ENCODE measurements around the gene DNAJC21.
"Not testable (repeated sequence)": the region's sequence is repeated elsewhere in the genome, so short reads cannot be mapped to it uniquely, and the experiment has no call there.

The DNAJC21 gene

GRCh38 chr5:34929134-34929719 lies at the start of gene DNAJC21:
TSS of gene DNAJC21 (plus strand) at chr5:34929559. CDS start at chr5:34929820, 261 bp downstream.
- DNase-seq (ENCODE audit: low spot score) = peak; percentile 94

GRCh38 chr5:34881246-34881645 lies 48.1 kb upstream of the DNAJC21 start:
- no peak for DNase-seq (ENCODE audit: low spot score)

- DNase-seq (ENCODE audit: low spot score) = no peak
These were observed 42.8 kb upstream of the DNAJC21 start for GRCh38 chr5:34886392-34887119.

DNA sequence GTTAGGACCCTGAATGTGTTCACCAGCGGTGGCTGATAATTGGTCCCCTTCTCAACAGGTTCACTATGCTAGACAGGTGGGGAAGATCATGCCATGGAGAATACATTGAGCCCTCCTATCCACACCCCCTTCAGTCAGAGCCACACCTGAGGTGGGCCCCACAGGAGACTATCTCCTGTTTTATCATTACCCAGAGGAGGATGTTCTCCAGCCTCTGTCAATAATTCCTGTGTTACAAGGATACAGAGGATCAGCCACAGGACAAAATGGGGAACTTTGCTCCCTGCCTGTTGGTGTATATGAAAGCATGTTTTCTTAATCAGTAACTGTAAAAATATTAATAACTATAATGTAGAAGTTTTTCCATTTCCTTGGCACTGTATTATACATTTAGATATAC lies 40.0 kb upstream of the DNAJC21 start:
- no peak for DNase-seq (ENCODE audit: low spot score)

DNA sequence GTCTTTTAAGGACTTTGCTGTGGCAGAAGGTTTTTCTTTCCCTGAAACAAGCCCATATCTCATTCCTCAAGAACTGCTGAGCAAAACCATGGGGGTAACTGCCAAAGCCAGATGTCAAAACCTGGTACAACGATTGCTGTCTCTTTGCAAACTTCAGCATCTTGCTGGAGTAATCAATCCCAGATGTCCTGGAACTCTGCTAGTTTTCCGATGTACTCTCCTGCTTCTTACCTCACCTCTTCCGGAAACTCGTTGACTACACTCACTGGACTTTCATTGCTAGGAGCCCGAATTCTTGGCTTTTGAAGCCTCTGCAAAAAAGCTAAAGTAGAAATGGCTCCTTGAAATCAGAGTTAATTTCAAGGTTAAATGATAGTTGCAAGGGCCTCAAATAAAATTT lies 37.4 kb upstream of the DNAJC21 start:
- no peak for DNase-seq (ENCODE audit: low spot score)

GRCh38 chr5:34892414-34892813 lies 36.9 kb upstream of the DNAJC21 start:
- no peak for DNase-seq (ENCODE audit: low spot score)

GRCh38 chr5:34894716-34895115 lies 34.6 kb upstream of the DNAJC21 start:
- DNase-seq (ENCODE audit: low spot score) = no peak

GRCh38 chr5:34895641-34896419 lies 33.5 kb upstream of the DNAJC21 start:
- DNase-seq (ENCODE audit: low spot score) = no peak

DNA sequence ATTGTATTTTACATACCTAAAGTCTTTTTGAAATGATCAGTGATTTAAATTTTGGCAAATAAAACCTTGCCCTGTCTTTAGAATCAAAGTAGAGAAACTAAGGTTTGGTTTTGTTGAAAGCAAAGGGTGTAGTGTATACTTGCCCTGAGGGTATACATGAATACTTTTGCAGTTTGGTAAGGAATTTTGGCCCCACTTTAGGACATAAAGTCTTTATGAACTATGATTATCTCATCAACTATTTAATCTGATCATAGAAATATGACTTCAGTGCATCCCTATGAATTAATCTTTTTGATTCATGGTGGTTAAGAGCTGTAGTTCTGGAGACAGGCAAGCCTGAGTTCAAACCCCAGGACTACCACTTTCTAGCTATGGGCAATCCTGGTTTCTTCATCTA lies 31.7 kb upstream of the DNAJC21 start:
- DNase-seq (ENCODE audit: low spot score) = no peak

- peak; percentile 59 for DNase-seq (ENCODE audit: low spot score)
These were observed 31.0 kb upstream of the DNAJC21 start for GRCh38 chr5:34898258-34898895.

DNA sequence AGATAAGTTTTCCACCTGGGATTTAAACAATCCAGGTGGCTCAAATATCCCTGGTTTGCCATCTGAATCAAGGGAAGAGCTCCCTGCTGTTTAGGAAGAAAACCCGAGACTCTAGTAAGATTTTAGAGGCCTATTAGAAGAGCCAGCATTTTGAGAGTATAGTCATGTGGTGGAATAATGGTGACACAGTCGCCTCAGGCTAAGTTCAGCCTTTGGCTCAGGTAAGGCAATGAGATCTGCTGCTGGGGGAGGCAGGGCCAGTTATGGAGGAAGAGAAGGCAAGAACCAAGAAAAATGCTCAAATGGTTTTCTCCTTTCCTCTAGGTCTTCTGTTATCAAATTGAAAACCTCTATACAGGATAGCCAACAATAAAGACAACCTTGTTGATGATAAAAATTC lies 30.3 kb upstream of the DNAJC21 start:
- no peak for DNase-seq (ENCODE audit: low spot score)

- DNase-seq (ENCODE audit: low spot score) = no peak
These were observed 28.7 kb upstream of the DNAJC21 start for GRCh38 chr5:34900652-34901051.

GRCh38 chr5:34903260-34903659 lies 26.1 kb upstream of the DNAJC21 start:
- no peak for DNase-seq (ENCODE audit: low spot score)

GRCh38 chr5:34905564-34905963 lies 23.8 kb upstream of the DNAJC21 start:
- DNase-seq (ENCODE audit: low spot score) = no peak

- DNase-seq (ENCODE audit: low spot score) = no peak
These were observed 16.3 kb upstream of the DNAJC21 start for GRCh38 chr5:34913072-34913471.

GRCh38 chr5:34914671-34915138 lies 14.7 kb upstream of the DNAJC21 start:
- peak; percentile 49 for DNase-seq (ENCODE audit: low spot score)

DNA sequence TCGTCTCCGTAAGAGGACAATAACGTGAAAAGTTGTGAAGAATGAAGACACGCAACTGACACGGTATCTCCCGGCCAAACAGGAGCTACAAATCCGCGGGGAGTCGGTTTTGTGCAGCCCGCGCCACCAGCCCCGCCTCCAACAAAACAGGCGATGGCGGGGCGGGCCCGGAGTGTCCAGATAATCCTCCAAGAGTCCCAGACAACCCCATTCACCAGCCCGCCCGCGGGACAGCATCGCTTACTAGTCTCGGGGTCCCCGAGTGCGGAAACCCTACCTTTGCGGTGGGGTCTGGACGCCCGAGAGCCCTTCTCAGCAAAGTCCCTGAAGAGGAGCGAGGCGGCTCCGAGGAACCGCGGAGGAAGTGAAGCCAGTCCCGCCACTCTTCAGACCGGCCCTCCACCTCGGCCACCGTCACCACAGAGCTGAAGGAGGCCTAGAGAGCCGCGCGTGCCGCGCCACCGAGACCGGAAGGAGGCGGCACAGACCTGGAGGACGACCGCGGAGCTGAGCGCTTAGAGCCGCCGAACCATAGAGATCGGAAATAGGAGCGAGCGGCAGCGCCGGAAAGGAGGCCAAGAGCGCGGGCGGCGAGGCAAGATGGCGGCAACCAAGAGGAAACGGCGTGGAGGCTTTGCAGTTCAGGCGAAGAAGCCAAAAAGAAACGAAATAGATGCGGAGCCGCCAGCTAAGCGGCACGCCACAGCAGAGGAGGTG lies 14.1 kb upstream of the DNAJC21 start, which contains the start of the genes BRIX1 and RAD1:
Gene BRIX1, plus strand, starts transcription at position 573 of the 717 bp plus-strand sequence. Its CDS starts 28 bp downstream, at position 601.
Gene RAD1, minus strand, starts transcription at position 366 of the 717 bp plus-strand sequence. CDS start 612 bp downstream, outside the sequence.
- DNase-seq (ENCODE audit: low spot score) = peak; percentile 86

DNA sequence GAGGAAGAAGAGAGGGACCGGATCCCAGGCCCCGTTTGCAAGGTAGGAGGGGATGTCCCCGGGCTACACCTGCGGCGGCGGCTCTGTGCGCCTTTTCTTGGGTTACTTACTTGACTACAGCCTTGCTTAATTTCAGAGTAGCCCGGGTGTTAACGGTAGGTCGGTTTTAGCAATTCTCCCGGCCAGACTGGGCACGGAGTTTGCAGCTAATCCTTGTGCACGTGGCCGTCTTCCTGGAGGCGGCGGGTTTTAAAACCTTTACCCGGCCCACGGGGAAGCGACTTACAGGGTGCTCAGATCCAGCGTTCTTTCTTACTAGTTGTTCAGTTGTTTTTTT lies 13.5 kb upstream of the DNAJC21 start:
- no peak for DNase-seq (ENCODE audit: low spot score)

- DNase-seq (ENCODE audit: low spot score) = no peak
These were observed 12.8 kb upstream of the DNAJC21 start for GRCh38 chr5:34916518-34916917.

GRCh38 chr5:34918025-34918424 lies 11.3 kb upstream of the DNAJC21 start:
- no peak for DNase-seq (ENCODE audit: low spot score)

DNA sequence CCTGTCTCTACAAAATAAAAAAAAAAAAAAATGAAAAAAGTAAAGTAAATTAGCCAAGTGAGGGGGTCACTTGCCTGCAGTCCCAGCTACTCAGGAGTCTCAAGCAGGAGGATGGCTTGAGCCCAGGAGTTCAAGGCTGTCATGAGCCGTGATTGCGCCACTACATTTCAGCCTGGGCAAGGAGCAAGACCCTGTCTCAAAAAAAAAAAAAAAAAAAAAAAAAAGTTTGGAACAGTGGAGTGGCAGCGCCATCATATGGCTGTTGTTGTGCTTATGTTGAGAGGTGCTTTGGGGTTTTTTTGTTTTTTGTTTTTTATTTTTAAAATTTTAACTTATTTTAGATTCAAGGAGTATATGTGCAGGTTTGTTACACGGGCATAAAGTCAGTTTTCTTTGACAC lies 10.3 kb upstream of the DNAJC21 start:
- no peak for DNase-seq (ENCODE audit: low spot score)

GRCh38 chr5:34923256-34923655 lies 6.1 kb upstream of the DNAJC21 start:
- not testable (repeated sequence) for DNase-seq (ENCODE audit: low spot score)
